GM19397 (cell line): Measurements from ENCODE around the gene TSPAN16.

ENCODE experiments used
- ATAC-seq: cut with Tn5 transposase; IDR thresholded peaks from one replicate; pipeline ENCODE4 v1.9.1; 2021; ENCODE audit warnings: mild to moderate bottlenecking, moderate library complexity; ENCODE audit not compliant: unreplicated experiment

The TSPAN16 gene

GRCh38 chr19:11295665-11296245, at the start of gene TSPAN16:
TSPAN16 (plus strand) TSS chr19:11296160; CDS start chr19:11296298, 138 bp downstream.
- ATAC-seq: no peak

- no peak for ATAC-seq
These were observed 49.0 kb upstream of the TSPAN16 start for GRCh38 chr19:11246941-11247340.

- no peak for ATAC-seq
These were observed 48.6 kb upstream of the TSPAN16 start for GRCh38 chr19:11247391-11247790.

GRCh38 chr19:11247934-11248333, 48.0 kb upstream of the TSPAN16 start:
- ATAC-seq: no peak

- no peak for ATAC-seq
These were observed 47.1 kb upstream of the TSPAN16 start for GRCh38 chr19:11248852-11249251.

GRCh38 chr19:11251217-11251616, 44.7 kb upstream of the TSPAN16 start:
- ATAC-seq: no peak

- no peak for ATAC-seq
These were observed 44.2 kb upstream of the TSPAN16 start for GRCh38 chr19:11251650-11252314.

GRCh38 chr19:11252665-11253355, 43.1 kb upstream of the TSPAN16 start:
- ATAC-seq: no peak

GRCh38 chr19:11254666-11255065, 41.3 kb upstream of the TSPAN16 start:
- no peak for ATAC-seq

GRCh38 chr19:11256189-11256588, 39.8 kb upstream of the TSPAN16 start:
- no peak for ATAC-seq

GRCh38 chr19:11257846-11258380, 38.0 kb upstream of the TSPAN16 start:
- ATAC-seq: no peak

- no peak for ATAC-seq
These were observed 35.0 kb upstream of the TSPAN16 start for GRCh38 chr19:11260996-11261395.

- ATAC-seq: no peak
These were observed 34.5 kb upstream of the TSPAN16 start for GRCh38 chr19:11261431-11261970.

- no peak for ATAC-seq
These were observed 33.8 kb upstream of the TSPAN16 start, which contains the start of gene DOCK6 for GRCh38 chr19:11261971-11262839. DOCK6 (minus strand) TSS chr19:11262524; CDS start chr19:11262440, 84 bp downstream.

GRCh38 chr19:11263726-11264125, 32.2 kb upstream of the TSPAN16 start:
- ATAC-seq: no peak

- ATAC-seq: no peak
These were observed 31.3 kb upstream of the TSPAN16 start for GRCh38 chr19:11264452-11265176.

- no peak for ATAC-seq
These were observed 30.7 kb upstream of the TSPAN16 start for GRCh38 chr19:11265177-11265784.

- ATAC-seq: no peak
These were observed 30.1 kb upstream of the TSPAN16 start for GRCh38 chr19:11265785-11266236.

GRCh38 chr19:11267316-11268085, 28.5 kb upstream of the TSPAN16 start:
- ATAC-seq: no peak
